22Rv1 (cell line): ENCODE measurements around the gene GJA10.

Experiments used
- CTCF ChIP-seq: fragments of 450-650 bp; IDR thresholded peaks from 2 replicates; pipeline ENCODE4 v1.5.1; 2017; ENCODE audit warnings: mild to moderate bottlenecking
- ZFX ChIP-seq: fragments of 450-650 bp; IDR thresholded peaks from 2 replicates; pipeline ENCODE4 v1.6.1; 2017; ENCODE audit warnings: antibody characterized with exemption, borderline replicate concordance

DNA sequence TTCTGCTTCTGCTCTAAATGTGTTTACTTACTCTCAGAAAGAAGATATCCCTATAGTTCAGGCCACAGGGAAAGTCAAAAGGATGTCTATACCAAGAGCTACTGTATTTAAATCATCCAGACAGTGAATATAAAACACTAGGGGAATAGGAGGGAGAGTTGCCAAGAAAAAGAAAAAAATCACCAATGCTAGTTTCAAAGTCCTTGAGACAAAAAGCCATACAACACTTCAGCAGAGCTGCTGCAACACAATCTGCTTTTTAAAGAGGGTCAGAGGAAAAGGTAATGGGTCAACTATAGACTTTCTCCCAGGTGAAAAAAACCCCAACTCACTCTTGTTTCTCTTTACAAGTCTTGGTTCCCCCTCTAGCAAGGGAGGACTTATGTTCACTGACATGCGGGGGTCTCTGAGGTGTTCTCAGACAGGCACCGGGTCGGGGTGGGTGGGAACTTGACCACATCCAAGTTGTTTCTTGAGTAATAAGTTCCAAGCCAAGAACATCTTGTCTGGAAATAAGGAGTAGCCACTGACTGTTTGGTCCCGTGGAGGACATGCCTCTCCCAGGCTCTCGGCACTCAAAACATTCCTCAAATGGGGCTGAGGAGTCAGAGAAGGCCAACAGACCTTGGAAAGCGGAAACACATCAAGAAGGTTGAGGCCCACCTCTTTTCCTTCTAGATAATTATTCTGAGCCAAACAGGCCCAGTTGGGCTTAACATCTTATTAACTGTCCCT, 47.7 kb downstream of the GJA10 start:
- TF ChIP-seq CTCF (no peak), ZFX (no peak)
